ENCODE data around the gene SCAP.

Gene SCAP

DNA sequence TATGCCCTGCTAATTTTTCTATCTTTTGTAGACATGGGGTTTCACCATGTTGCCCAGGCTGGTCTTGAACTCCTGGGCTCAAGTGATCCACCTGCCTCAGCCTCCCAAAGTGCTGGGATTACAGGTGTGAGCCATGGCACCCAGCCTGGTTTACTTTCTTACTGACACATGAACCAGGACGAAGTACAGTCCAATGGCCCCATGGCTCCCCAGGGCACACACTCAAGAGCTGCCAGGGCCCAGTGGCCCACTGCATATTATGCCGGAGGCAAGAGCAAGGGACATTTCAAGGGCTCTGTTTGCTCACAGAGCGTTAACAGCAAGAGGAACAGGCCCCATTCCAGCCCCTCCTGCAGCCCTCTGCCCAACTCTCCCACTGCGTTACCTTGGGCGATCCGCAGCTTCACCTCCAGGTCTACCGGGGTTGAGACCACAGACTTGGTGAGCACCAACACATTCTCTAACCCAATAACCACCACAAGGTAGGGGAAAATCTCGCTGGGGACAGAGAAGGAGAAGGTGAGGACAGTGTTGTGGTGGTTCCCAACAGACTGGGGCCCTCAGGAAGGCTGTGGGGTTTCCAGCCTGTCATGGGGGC lies 52.1 kb downstream of the SCAP start:
- WGBS, 2 experiments, result 93 to 95% methylated on average over 7 to 8 of the region's 8 CpGs
- peaks cover 30% of the 10 kb centered on the region for H3K36me3 ChIP-seq (ENCODE audit: control insufficient read depth, insufficient read depth, low read length)
- H3K9me3 ChIP-seq (ENCODE audit: control insufficient read depth, low read length), result no peaks in the 10 kb centered on the region
- no peaks in the 10 kb centered on the region for H3K27me3 ChIP-seq (ENCODE audit: control insufficient read depth, insufficient read depth, low read length, poor library complexity, severe bottlenecking)
- no peaks in the 10 kb centered on the region for H3K4me1 ChIP-seq (ENCODE audit: control insufficient read depth, insufficient read depth, low read length)
- H3K4me3 ChIP-seq (ENCODE audit: insufficient read depth, low read depth, low read length), result no peak overlapping the region
- no peak overlapping the region for H3K27ac ChIP-seq (ENCODE audit: insufficient read depth, low read depth, low read length, poor library complexity, severe bottlenecking)

DNA sequence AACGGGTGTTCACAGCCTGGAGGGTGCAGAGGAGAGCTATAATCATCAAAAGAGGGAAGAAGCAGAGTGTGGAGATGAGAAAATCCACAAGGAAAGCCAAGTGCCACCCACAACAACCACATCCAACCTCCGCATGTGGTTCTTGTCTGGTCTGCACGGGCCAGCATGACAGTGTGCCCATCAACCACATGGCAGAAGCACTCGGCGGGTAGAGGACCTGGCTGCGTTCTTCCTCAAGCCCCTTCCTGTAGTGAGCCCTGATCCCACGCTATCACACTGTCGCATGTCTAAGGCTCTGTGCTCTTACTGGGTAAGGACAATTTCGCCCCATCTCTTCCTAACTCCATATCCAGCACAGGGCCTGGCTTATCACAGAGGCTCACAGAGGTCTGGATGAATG lies 53.0 kb downstream of the SCAP start:
- Histone ChIP-seq H3K9me3 (ENCODE audit: control insufficient read depth, low read length) (no peaks in the 10 kb centered on the region), H3K4me3 (ENCODE audit: insufficient read depth, low read depth, low read length) (no peak overlapping the region), H3K27ac (ENCODE audit: insufficient read depth, low read depth, low read length, poor library complexity, severe bottlenecking) (no peak overlapping the region), H3K4me1 (ENCODE audit: control insufficient read depth, insufficient read depth, low read length) (no peaks in the 10 kb centered on the region), H3K27me3 (ENCODE audit: control insufficient read depth, insufficient read depth, low read length, poor library complexity, severe bottlenecking) (no peaks in the 10 kb centered on the region), H3K36me3 (ENCODE audit: control insufficient read depth, insufficient read depth, low read length) (peaks cover 30% of the 10 kb centered on the region)
- 96 to 97% methylated on average over 9 of the region's 9 CpGs for WGBS, 2 experiments

DNA sequence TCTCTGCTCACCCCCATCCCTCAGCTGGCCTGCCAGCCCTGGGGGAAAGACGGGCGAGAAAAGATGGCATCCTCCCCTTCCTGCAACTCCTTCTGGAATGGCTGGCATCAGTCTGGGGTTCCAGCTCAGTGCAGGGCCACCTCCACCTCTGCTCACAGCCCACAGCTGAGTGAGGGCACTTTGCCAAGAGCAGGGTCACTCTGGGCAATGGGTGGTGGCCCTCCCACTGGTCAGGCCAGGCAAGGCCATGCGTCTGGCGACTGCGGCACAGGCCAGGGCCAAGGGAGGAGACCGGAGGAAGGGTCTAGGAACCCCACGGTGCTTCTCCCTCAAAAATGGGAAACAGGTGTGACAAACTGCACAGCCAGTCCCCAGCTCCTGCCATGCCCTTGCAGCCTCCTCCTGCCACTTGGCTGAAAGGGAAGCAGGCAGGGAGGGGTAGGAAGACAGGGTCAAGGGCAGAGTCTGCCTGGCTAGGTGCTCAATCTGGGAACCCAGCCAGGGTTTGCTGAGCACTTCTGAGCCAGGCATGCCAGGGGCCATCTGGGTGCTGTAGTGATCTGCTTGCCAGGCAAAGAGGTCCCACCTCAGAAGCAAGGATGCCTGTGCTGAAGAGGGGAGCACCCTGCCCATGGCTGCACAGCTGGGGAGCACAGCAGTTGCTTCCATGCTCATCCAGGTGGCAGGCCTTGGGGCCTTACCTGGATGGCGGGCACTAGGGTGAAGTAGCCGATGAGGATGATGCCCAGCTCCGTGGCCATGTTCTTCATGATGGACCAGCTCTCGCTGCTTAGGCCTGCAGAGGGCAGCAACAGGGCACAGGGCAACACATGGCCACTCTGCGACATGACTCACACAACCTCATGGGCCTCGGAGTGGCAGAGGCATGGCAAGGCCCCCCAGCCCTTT lies 53.7 kb downstream of the SCAP start:
- Histone ChIP-seq H3K36me3 (ENCODE audit: control insufficient read depth, insufficient read depth, low read length) (peaks cover 28% of the 10 kb centered on the region), H3K27me3 (ENCODE audit: control insufficient read depth, insufficient read depth, low read length, poor library complexity, severe bottlenecking) (no peaks in the 10 kb centered on the region), H3K9me3 (ENCODE audit: control insufficient read depth, low read length) (no peaks in the 10 kb centered on the region), H3K4me1 (ENCODE audit: control insufficient read depth, insufficient read depth, low read length) (no peaks in the 10 kb centered on the region), H3K27ac (ENCODE audit: insufficient read depth, low read depth, low read length, poor library complexity, severe bottlenecking) (no peak overlapping the region), H3K4me3 (ENCODE audit: insufficient read depth, low read depth, low read length) (no peak overlapping the region)
- WGBS, 2 experiments, result 86 to 89% methylated on average over 13 of the region's 13 CpGs

DNA sequence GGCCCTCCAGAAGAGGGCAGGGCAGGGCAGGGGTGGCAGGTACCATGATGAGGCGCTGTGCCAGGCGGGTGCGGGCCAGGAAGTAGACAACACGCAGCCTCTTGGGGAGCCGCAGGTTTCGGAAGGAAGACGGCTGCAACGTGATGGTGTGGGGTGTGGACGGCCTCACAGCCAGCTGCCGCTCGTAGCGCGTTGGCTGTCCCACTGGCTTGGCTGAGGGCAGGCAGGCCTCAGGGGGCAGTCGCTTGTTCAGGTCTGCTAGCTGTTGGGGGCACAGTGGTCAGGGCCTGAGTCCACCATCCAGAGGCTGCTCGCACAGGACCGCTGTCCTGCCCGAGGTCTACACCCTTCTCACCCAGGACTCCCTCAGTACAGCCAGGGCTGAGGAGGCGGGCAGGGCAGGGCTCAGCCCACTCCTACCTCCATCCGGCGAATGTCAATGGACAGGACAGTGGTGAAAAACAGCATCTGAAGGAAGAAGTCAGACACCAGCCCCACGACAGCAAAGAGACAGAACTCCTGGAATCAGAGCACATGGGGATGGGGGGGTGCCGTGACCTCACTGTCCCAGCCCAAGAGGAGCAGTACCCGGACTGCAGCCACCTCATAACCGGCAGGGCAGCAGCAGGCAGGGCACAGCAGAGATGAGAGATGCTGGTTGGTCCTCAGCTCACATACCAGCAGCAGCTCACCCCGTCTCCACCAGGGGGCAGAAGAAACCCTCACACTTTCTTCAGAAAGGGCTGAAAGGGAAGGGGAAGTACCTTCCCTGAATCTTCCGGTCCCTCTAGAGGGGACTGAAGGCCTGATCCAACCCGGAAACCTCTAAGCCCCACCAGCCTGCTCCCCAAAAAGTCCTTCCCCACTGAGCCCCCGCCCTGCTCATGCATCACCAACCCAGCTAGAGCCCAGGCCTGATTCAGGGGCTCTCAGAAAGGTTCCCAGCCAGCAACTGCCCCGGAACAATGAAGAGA lies 54.9 kb downstream of the SCAP start:
- WGBS, 2 experiments, result 76% methylated on average over 29 of the region's 29 CpGs

DNA sequence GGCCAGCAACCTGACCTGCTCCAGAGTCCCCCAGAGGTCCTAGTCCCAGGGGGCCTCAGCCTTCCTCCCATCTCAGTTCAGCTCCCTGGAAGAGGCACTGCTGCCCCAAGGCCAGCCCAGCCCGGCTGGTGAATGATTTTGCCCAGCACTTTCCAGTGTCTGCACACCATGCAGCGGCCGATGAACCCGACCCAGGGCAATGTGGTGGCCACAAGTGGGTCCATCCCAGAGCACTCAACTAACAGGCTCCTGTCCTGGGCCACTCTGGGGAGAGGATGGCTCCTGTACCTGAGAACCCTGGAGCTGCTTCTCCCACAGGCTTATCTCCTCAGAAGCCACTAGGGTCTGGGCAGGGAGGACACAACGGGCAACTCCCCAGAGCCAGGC lies 55.7 kb downstream of the SCAP start:
- 97 to 98% methylated on average over 5 of the region's 5 CpGs for WGBS, 2 experiments
- no peaks in the 10 kb centered on the region for H3K9me3 ChIP-seq (ENCODE audit: control insufficient read depth, low read length)
- H3K4me1 ChIP-seq (ENCODE audit: control insufficient read depth, insufficient read depth, low read length), result no peaks in the 10 kb centered on the region

More for the DNA sequence above, 54.9 kb downstream of the SCAP start:
- no peaks in the 10 kb centered on the region for H3K27me3 ChIP-seq (ENCODE audit: control insufficient read depth, insufficient read depth, low read length, poor library complexity, severe bottlenecking)
- peaks cover 26% of the 10 kb centered on the region for H3K36me3 ChIP-seq (ENCODE audit: control insufficient read depth, insufficient read depth, low read length)
- H3K4me1 ChIP-seq (ENCODE audit: control insufficient read depth, insufficient read depth, low read length), result no peaks in the 10 kb centered on the region
- no peak overlapping the region for H3K27ac ChIP-seq (ENCODE audit: insufficient read depth, low read depth, low read length, poor library complexity, severe bottlenecking)
- no peak overlapping the region for H3K4me3 ChIP-seq (ENCODE audit: insufficient read depth, low read depth, low read length)
- H3K9me3 ChIP-seq (ENCODE audit: control insufficient read depth, low read length), result no peaks in the 10 kb centered on the region

DNA sequence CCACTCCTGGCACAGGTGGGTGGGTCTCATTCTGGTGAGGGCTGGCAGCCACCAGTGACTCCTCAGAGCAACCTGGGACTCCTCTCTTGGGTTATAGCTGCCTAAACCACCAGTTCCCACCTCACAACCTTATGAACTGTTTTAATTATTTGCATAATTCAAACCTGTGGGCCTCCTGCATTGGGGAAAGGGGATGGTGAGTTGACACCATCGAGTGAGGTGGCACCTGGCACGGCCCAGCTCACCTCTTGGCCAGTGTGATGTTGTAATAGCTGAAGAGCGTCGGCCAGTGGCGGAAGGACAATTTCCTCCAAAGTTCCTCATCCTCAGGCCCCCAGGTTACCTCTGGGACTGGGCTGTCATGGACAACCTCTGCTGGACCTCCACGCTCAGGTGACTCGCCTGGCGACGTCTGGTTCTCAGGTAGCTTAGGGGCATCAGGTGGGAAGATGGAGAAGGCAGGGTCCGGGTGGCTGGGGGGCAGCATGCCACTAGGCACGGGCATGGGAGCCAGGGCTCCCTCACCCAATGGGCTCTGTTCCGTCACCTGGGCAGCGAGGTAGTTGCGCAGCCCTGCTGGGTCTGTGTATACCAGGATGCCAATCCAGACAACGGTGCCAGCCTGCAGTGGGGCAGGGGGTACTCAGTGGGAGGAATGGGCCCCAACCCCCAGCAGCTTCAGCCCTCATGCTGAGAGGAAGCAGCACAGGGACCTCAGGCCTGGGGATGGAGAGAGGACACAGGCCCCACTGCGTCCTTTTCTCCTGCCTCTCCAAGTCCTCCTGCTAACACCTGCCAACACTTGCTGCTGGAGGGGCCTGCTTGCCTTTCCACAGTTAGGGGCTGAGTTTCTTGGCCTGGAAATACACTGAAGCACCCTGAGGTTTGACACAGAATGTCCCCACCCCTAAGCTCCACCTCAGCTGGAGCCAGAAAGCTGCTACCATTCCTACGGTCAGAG lies 56.4 kb downstream of the SCAP start:
- no peaks in the 10 kb centered on the region for H3K27me3 ChIP-seq (ENCODE audit: control insufficient read depth, insufficient read depth, low read length, poor library complexity, severe bottlenecking)
- no peak overlapping the region for H3K4me3 ChIP-seq (ENCODE audit: insufficient read depth, low read depth, low read length)
- peaks cover 22% of the 10 kb centered on the region for H3K36me3 ChIP-seq (ENCODE audit: control insufficient read depth, insufficient read depth, low read length)
- WGBS, 2 experiments, result 96 to 97% methylated on average over 17 of the region's 17 CpGs
- no peaks in the 10 kb centered on the region for H3K9me3 ChIP-seq (ENCODE audit: control insufficient read depth, low read length)
- H3K4me1 ChIP-seq (ENCODE audit: control insufficient read depth, insufficient read depth, low read length), result no peaks in the 10 kb centered on the region
- no peak overlapping the region for H3K27ac ChIP-seq (ENCODE audit: insufficient read depth, low read depth, low read length, poor library complexity, severe bottlenecking)

More for the DNA sequence above, 55.7 kb downstream of the SCAP start:
- Histone ChIP-seq H3K36me3 (ENCODE audit: control insufficient read depth, insufficient read depth, low read length) (peaks cover 22% of the 10 kb centered on the region), H3K27me3 (ENCODE audit: control insufficient read depth, insufficient read depth, low read length, poor library complexity, severe bottlenecking) (no peaks in the 10 kb centered on the region), H3K27ac (ENCODE audit: insufficient read depth, low read depth, low read length, poor library complexity, severe bottlenecking) (no peak overlapping the region), H3K4me3 (ENCODE audit: insufficient read depth, low read depth, low read length) (no peak overlapping the region)

DNA sequence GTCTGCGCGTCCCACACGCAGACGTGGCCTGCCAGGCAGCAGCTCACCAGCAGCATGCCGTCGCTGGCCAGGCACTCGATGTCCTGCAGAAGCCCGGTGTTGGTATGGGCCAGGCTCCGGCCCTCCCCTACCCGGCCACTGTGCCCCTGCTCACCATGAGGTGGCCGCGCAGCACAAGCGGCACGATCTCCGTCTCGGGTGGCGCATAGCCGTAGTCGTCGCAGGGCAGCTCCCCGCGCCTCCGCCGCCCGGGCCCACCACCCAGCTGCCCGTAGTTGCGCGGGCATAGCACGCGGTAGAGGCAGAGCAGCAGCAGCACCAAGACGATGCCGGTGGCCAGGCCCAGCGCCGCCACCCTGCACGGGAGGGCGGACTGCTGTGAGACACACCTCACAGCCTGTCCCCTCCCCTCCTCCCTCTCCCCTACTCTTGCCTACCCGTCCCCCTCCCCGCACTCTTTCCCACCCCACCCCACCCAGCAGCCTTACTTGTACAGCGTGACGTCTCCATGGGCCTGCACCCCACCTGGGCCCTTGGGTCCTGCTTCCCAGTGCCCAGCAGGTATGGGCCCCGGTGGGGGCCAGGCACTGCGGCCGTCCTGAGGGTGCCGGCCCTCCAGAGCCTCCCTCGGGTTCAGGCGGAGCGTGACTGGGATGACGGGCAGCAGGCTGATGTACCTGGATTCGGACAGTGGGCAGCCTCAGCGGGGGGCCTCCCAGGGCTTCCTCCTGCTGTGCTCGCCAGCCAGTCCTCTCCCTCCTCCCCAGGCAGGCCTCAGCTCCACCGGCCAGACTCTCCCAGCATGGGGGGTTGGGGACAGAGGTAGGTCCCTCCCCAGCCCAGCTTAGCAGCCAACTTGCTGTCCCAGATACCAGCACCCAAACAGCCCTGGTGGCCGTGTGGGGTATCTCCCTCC lies 57.3 kb downstream of the SCAP start:
- Histone ChIP-seq H3K36me3 (ENCODE audit: control insufficient read depth, insufficient read depth, low read length) (peaks cover 22% of the 10 kb centered on the region), H3K9me3 (ENCODE audit: control insufficient read depth, low read length) (no peaks in the 10 kb centered on the region), H3K4me3 (ENCODE audit: insufficient read depth, low read depth, low read length) (no peak overlapping the region), H3K27ac (ENCODE audit: insufficient read depth, low read depth, low read length, poor library complexity, severe bottlenecking) (no peak overlapping the region), H3K4me1 (ENCODE audit: control insufficient read depth, insufficient read depth, low read length) (no peaks in the 10 kb centered on the region), H3K27me3 (ENCODE audit: control insufficient read depth, insufficient read depth, low read length, poor library complexity, severe bottlenecking) (no peaks in the 10 kb centered on the region)
- WGBS, 2 experiments, result 94% methylated on average over 53 of the region's 53 CpGs

DNA sequence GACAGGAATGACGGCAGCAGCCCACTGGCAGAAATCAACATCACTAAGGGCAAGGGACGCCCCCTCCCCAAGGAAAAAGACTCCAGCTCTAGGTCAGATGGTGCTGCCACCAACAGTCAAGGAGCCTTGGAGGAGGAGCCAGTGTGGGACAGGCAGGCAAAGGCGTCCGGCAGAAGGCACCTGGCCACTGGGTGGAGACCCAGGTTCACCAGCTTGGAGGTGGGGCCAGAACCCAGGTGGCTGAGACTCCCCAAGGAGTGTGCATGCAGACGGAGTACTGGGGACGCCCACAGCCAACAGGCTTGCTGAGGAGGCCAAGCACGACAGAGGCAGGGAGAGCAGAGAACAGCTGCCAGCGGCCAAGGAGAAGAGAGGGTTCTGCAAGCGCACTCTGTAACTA lies 59.7 kb downstream of the SCAP start:
- H3K27ac ChIP-seq (ENCODE audit: insufficient read depth, low read depth, low read length, poor library complexity, severe bottlenecking), result peak overlapping the region; percentile 16
- no peaks in the 10 kb centered on the region for H3K4me1 ChIP-seq (ENCODE audit: control insufficient read depth, insufficient read depth, low read length)
- H3K4me3 ChIP-seq (ENCODE audit: insufficient read depth, low read depth, low read length), result no peak overlapping the region
- peaks cover 33% of the 10 kb centered on the region for H3K36me3 ChIP-seq (ENCODE audit: control insufficient read depth, insufficient read depth, low read length)
- H3K9me3 ChIP-seq (ENCODE audit: control insufficient read depth, low read length), result no peaks in the 10 kb centered on the region
- no peaks in the 10 kb centered on the region for H3K27me3 ChIP-seq (ENCODE audit: control insufficient read depth, insufficient read depth, low read length, poor library complexity, severe bottlenecking)
- WGBS, 2 experiments, result 85 to 87% methylated on average over 9 of the region's 9 CpGs

Data from ectodermal cell (in vitro differentiated cells).